Left ventricle myocardium inferior (tissue), 1 donor: ENCODE measurements around the gene IL12RB1. TPM values are rescaled to one million over a fixed set of nuclear protein-coding genes. Genes with fewer than 3 reads are reported as not detected.
A peak's percentile ranks its signal among the peaks of the same experiment; 100 is the strongest.

Experiments used
- DNase-seq: peaks from one replicate; pipeline ENCODE4 v3.0.0-alpha.2; 2020
- H3K27ac ChIP-seq: fragments of 200-600 bp; replicated peaks from 2 replicates; pipeline ENCODE4 v1.8.0; 2021
- H3K27me3 ChIP-seq: fragments of 200-600 bp; 2 replicates; pipeline ENCODE4 v1.8.0; 2021; ENCODE audit warnings: low read depth
- H3K36me3 ChIP-seq: fragments of 200-600 bp; 2 replicates; pipeline ENCODE4 v1.8.0; 2021
- H3K4me1 ChIP-seq: fragments of 200-600 bp; 2 replicates; pipeline ENCODE4 v1.8.0; 2021
- H3K4me3 ChIP-seq: fragments of 200-600 bp; 2 replicates; pipeline ENCODE4 v1.8.0; 2021; ENCODE audit warnings: mild to moderate bottlenecking, moderate library complexity
- H3K9me3 ChIP-seq: fragments of 200-600 bp; replicated peaks from 2 replicates; pipeline ENCODE4 v1.8.0; 2021
- CTCF ChIP-seq: fragments of 200-600 bp; IDR thresholded peaks from 2 replicates; pipeline ENCODE4 v1.8.0; 2021; ENCODE audit warnings: antibody characterized with exemption, mild to moderate bottlenecking, borderline replicate concordance
- intact Hi-C: fragments of 100-400 bp; cut with micrococcal nuclease; formaldehyde crosslinking; loops from one replicate; pipeline ENCODE4 v1.11.0; 2022
- total RNA-seq: library from RNA; stranded (reverse); fragmentation: NEBNext Ultra II Directional; extraction: Animal tissue kit (Norgen Biotek cat#: 25700); gene quantifications from one replicate; pipeline ENCODE4 v1.2.1, GENCODE V29; 2021
- donor health status: DM: no; HTN: yes; CAD: no; lungs with severe emphysema.

Gene IL12RB1
- total RNA-seq, 1 donor from 2014 or later = 0.44 TPM

- H3K36me3 ChIP-seq = peaks cover 37% of the 10 kb centered on the region
- H3K27me3 ChIP-seq = no peaks in the 10 kb centered on the region
- H3K4me3 ChIP-seq = no peak overlapping the region
- H3K9me3 ChIP-seq = no peaks in the 10 kb centered on the region
- TF ChIP-seq CTCF = no peak
- no peak overlapping the region for H3K27ac ChIP-seq
- intact Hi-C loops = no loop called here
- no peaks in the 10 kb centered on the region for H3K4me1 ChIP-seq
- DNase-seq = no peak
These were observed 41.3 kb upstream of the IL12RB1 start for GRCh38 chr19:18128044-18128443.

GRCh38 chr19:18126097-18126496 is 39.4 kb upstream of the IL12RB1 start:
- Histone ChIP-seq H3K4me3 (no peak overlapping the region), H3K9me3 (no peaks in the 10 kb centered on the region), H3K27ac (no peak overlapping the region), H3K27me3 (no peaks in the 10 kb centered on the region), H3K36me3 (peaks cover 22% of the 10 kb centered on the region), H3K4me1 (peaks cover 3% of the 10 kb centered on the region)
- DNase-seq = no peak
- intact Hi-C loops = no loop called here
- no peak for TF ChIP-seq CTCF

GRCh38 chr19:18123819-18124218 is 37.1 kb upstream of the IL12RB1 start:
- no peak for DNase-seq
- TF ChIP-seq CTCF = no peak
- Histone ChIP-seq H3K36me3 (peaks cover 12% of the 10 kb centered on the region), H3K27me3 (no peaks in the 10 kb centered on the region), H3K4me3 (peak overlapping the region; percentile 15), H3K9me3 (no peaks in the 10 kb centered on the region), H3K4me1 (peaks cover 9% of the 10 kb centered on the region), H3K27ac (peak overlapping the region; percentile 60)
- intact Hi-C loops = no loop called here

DNA sequence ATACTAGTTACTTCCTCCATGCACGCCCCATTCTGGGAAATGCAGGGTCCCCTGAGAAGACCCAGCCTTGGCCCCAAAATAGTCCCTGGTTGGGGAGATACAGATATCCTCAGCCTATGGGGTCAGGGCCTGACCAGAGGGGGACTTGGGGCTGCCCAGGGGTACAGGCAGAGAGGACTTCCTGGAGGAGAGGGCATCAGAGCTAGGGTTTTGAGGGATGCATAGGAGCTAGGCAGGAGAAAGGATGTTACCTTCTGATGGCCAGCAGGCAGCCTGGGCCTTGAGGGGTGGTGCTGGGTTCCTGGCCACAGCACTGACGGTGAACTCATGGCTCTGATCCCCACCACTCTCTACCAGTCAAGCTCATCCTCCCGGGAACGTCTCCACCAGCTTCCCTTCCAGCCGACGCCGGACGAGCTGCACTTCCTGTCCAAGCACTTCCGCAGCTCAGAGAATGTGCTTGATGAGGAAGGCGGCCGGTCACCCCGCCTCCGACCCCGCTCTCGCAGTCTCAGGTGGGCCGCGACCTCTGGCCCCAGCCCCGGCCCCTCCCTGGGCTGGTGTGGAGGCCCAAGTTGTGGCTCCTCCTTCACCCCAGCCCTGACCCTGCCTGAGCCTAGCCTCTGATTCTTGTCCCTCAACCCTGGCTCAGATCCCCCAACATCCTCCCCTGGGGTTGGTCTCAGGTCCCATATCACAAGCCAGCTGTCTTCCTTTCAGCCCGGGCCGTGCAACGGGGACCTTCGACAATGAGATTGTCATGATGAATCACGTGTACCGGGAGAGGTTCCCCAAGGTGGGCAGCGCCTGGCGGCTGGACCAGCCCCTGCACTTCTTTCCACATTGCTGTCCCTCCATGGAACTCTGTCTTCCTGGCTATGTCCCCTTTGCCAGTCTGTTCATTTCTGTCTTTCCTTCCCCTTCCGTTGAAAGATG is 36.4 kb upstream of the IL12RB1 start:
- Histone ChIP-seq H3K4me3 (peak overlapping the region; percentile 15), H3K36me3 (peaks cover 5% of the 10 kb centered on the region), H3K4me1 (peaks cover 16% of the 10 kb centered on the region), H3K27ac (peak overlapping the region; percentile 60), H3K27me3 (no peaks in the 10 kb centered on the region), H3K9me3 (no peaks in the 10 kb centered on the region)
- intact Hi-C loops = no loop called here
- DNase-seq = peak; percentile 36
- TF ChIP-seq CTCF = no peak

DNA sequence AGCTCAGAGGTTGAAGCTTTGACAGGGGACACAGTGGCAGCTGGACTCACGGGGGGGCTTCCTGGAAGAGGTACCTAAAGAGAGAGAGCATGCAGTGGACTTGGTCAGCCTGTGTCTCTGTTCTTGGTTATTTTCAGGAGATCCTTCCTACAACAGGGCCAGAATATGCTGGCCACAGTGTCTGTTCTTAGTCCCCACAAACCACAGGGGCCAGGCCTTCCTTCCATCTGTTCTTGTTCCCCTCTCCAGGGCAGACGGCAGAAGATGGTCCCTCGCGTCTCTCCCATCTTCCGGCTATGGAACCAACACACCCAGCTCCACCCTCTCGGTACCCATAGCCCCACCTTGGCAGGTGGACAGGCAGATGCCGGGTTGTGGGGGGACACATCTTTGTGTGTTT is 35.7 kb upstream of the IL12RB1 start:
- DNase-seq = no peak
- intact Hi-C loops = no loop called here
- H3K36me3 ChIP-seq = peaks cover 4% of the 10 kb centered on the region
- no peaks in the 10 kb centered on the region for H3K27me3 ChIP-seq
- no peak for TF ChIP-seq CTCF
- no peaks in the 10 kb centered on the region for H3K9me3 ChIP-seq
- peak overlapping the region; percentile 60 for H3K27ac ChIP-seq
- no peak overlapping the region for H3K4me3 ChIP-seq
- H3K4me1 ChIP-seq = peaks cover 21% of the 10 kb centered on the region
